ENCODE results near the gene MAN1A1.

MAN1A1 gene

DNA sequence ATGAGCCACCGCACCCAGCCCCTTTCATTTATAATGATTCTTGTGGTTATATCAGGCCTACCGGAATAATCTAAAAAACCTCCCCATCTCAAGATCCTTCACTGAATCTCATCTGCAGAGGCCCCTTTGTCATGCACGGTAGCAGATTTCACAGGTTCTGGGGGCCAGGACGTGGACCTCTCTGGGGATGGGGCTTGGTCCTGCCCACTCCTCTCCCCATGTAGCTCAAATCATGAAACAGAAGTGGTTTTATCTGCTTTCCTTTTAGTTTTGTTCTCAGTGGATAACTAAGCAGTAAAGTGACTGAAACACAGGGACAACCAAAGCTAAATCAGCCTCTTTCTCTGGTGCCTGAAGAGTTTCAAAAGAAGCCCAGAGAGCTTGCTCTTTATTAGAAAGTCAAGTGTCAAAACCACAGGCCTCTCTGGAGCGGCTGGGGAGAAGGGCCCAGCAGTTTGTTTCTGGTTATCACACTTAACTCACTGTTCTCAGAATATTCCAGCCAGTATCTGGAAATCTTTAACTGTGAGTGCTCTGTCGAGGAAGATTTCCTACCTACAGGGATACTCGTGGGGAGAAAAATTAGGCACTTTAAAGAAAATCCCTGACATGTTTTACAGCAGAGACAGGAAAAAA lies 210.5 kb downstream of the MAN1A1 start:
- H3F3A ChIP-seq (ENCODE audit: insufficient read depth) = no peaks in the 10 kb centered on the region
- H3K9ac ChIP-seq (ENCODE audit: low read length) = no peak overlapping the region
- H3K9me3 ChIP-seq (ENCODE audit: insufficient read depth, low read length) = no peaks in the 10 kb centered on the region
- no peak overlapping the region for H3K27ac ChIP-seq (ENCODE audit: low read depth, low read length)
- H3K27me3 ChIP-seq (ENCODE audit: low read length) = no peaks in the 10 kb centered on the region
- H2AFZ ChIP-seq (ENCODE audit: low read depth, low read length, severe bottlenecking) = no peak overlapping the region
- no peak for TF ChIP-seq EZH2phosphoT487 (conservative IDR thresholded peaks at IDR 0.05; ENCODE audit: low read length)
- TF ChIP-seq, protein P1, sequence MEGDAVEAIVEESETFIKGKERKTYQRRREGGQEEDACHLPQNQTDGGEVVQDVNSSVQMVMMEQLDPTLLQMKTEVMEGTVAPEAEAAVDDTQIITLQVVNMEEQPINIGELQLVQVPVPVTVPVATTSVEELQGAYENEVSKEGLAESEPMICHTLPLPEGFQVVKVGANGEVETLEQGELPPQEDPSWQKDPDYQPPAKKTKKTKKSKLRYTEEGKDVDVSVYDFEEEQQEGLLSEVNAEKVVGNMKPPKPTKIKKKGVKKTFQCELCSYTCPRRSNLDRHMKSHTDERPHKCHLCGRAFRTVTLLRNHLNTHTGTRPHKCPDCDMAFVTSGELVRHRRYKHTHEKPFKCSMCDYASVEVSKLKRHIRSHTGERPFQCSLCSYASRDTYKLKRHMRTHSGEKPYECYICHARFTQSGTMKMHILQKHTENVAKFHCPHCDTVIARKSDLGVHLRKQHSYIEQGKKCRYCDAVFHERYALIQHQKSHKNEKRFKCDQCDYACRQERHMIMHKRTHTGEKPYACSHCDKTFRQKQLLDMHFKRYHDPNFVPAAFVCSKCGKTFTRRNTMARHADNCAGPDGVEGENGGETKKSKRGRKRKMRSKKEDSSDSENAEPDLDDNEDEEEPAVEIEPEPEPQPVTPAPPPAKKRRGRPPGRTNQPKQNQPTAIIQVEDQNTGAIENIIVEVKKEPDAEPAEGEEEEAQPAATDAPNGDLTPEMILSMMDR (IDR thresholded peaks at IDR 0.05; ENCODE audit: insufficient read depth, low read length, poor library complexity, severe bottlenecking) = no peak
- no peaks in the 10 kb centered on the region for H3K79me2 ChIP-seq (ENCODE audit: insufficient read depth, low read length)
- no peaks in the 10 kb centered on the region for H3K36me3 ChIP-seq (ENCODE audit: low read length)
- H3K4me3 ChIP-seq (ENCODE audit: insufficient read depth, low read length, poor library complexity, severe bottlenecking) = no peak overlapping the region
- no peaks in the 10 kb centered on the region for H3K9me2 ChIP-seq (replicated peaks; ENCODE audit: insufficient read depth, low read length)
- H4K20me1 ChIP-seq (ENCODE audit: low read depth, low read length) = no peaks in the 10 kb centered on the region
- no peak overlapping the region for H3K4me2 ChIP-seq (ENCODE audit: low read depth, low read length, poor library complexity, severe bottlenecking)

DNA sequence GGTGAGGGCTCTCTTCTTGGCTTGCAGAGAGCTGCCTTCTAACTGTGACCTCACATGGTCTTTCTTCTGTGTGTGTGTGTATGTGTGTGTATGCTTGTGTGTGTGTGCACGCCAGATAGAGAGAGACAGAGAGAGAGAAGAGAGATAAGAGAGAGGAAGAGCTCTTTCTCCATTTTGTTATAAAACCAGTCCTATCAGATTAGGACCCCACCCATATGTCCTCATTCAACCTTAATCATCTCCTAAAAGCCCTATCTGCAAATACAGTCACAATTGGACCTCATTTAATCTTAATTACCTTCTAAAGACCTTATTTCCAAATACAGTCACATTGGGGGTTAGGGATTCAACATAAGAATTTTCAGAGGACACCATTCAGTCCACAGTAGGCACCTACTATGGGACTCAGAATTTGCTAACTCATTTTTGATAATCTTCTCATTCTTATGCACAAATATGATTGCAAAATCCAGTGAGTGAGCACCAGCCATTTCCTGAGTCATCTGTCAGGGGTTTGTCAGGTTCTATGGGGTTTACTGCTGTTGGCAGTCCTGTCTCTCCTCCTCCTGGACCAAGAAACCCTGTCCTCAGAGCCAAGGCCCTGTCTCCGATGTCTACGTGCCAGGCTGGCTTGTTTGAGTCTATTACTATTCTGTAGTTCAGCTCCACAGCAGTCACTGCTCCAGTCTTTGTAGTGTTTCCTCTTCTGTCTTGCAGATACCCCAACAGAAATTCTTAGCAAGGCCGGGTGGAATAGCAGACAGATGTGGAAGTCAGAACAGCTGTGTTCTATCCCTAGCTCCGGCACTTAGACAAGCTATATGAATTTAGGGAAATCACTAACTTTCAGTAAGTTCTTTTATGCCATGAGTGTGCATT lies 212.1 kb downstream of the MAN1A1 start:
- Histone ChIP-seq H3K27ac (ENCODE audit: low read depth, low read length) (no peak overlapping the region), H3K9me2 (replicated peaks; ENCODE audit: insufficient read depth, low read length) (no peaks in the 10 kb centered on the region), H3K4me2 (ENCODE audit: low read depth, low read length, poor library complexity, severe bottlenecking) (no peak overlapping the region)

DNA sequence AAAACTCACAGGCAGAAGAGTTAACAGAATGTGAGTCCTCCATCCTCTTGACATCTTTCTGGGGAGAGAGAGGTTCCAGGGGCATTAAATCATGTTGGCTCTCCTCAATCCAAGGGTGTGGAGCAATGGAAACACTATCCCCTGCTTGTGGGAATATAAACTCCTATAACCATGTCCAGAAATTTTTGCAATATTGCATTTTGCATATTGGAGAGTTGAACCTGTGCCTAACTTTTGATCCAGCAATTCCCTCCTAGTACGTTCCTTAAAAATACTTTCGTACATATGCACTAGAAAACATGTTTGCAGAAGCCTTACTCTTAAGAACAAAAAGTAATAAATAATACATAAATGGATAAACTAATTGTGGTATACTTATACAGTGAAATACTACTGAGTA lies 214.8 kb downstream of the MAN1A1 start:
- Histone ChIP-seq H3K79me2 (ENCODE audit: insufficient read depth, low read length) (no peaks in the 10 kb centered on the region), H3K27ac (ENCODE audit: low read depth, low read length) (no peak overlapping the region), H2AFZ (ENCODE audit: low read depth, low read length, severe bottlenecking) (no peak overlapping the region), H3F3A (ENCODE audit: insufficient read depth) (no peaks in the 10 kb centered on the region), H3K27me3 (ENCODE audit: low read length) (no peaks in the 10 kb centered on the region), H3K4me2 (ENCODE audit: low read depth, low read length, poor library complexity, severe bottlenecking) (no peak overlapping the region), H3K36me3 (ENCODE audit: low read length) (no peaks in the 10 kb centered on the region), H3K9ac (ENCODE audit: low read length) (no peak overlapping the region), H4K20me1 (ENCODE audit: low read depth, low read length) (no peaks in the 10 kb centered on the region), H3K9me2 (replicated peaks; ENCODE audit: insufficient read depth, low read length) (no peaks in the 10 kb centered on the region), H3K9me3 (ENCODE audit: insufficient read depth, low read length) (no peaks in the 10 kb centered on the region), H3K4me3 (ENCODE audit: insufficient read depth, low read length, poor library complexity, severe bottlenecking) (no peak overlapping the region)
- TF ChIP-seq EZH2phosphoT487 (conservative IDR thresholded peaks at IDR 0.05; ENCODE audit: low read length) = no peak
- TF ChIP-seq, protein P1 (IDR thresholded peaks at IDR 0.05; ENCODE audit: insufficient read depth, low read length, poor library complexity, severe bottlenecking) = no peak

More for the DNA sequence above, 212.1 kb downstream of the MAN1A1 start:
- H3K9ac ChIP-seq (ENCODE audit: low read length) = no peak overlapping the region
- no peaks in the 10 kb centered on the region for H4K20me1 ChIP-seq (ENCODE audit: low read depth, low read length)
- no peaks in the 10 kb centered on the region for H3K9me3 ChIP-seq (ENCODE audit: insufficient read depth, low read length)
- no peaks in the 10 kb centered on the region for H3K27me3 ChIP-seq (ENCODE audit: low read length)
- no peak for TF ChIP-seq EZH2phosphoT487 (conservative IDR thresholded peaks at IDR 0.05; ENCODE audit: low read length)
- TF ChIP-seq, protein P1 (IDR thresholded peaks at IDR 0.05; ENCODE audit: insufficient read depth, low read length, poor library complexity, severe bottlenecking) = no peak
- H3K36me3 ChIP-seq (ENCODE audit: low read length) = no peaks in the 10 kb centered on the region
- H3F3A ChIP-seq (ENCODE audit: insufficient read depth) = no peaks in the 10 kb centered on the region
- H3K79me2 ChIP-seq (ENCODE audit: insufficient read depth, low read length) = no peaks in the 10 kb centered on the region
- H3K4me3 ChIP-seq (ENCODE audit: insufficient read depth, low read length, poor library complexity, severe bottlenecking) = no peak overlapping the region
- no peak overlapping the region for H2AFZ ChIP-seq (ENCODE audit: low read depth, low read length, severe bottlenecking)

All from SU-DHL-6 (cell line).